HFFc6 (cell line): ENCODE data around the gene TRMT2A. TPM values are rescaled to one million over a fixed set of nuclear protein-coding genes. Genes with fewer than 3 reads are reported as not detected.
"Not testable (repeated sequence)": the region's sequence is repeated elsewhere in the genome, so short reads cannot be mapped to it uniquely, and the experiment has no call there.

ENCODE experiments used
- DNase-seq: peaks from one replicate; pipeline ENCODE4 v3.0.0-alpha.2; 2018
- H3K27ac Mint-ChIP-seq: 2 replicates; pipeline ENCODE4 v1.8.0; 2020; ENCODE audit warnings: mild to moderate bottlenecking, mixed read lengths
- H3K27me3 Mint-ChIP-seq: 2 replicates; pipeline ENCODE4 v1.8.0; 2021; ENCODE audit warnings: mild to moderate bottlenecking, moderate library complexity, mixed read lengths; ENCODE audit not compliant: insufficient read depth
- H3K36me3 Mint-ChIP-seq: 2 replicates; pipeline ENCODE4 v1.8.0; 2021; ENCODE audit warnings: low read depth, mixed read lengths
- H3K4me1 Mint-ChIP-seq: 2 replicates; pipeline ENCODE4 v1.8.0; 2020; ENCODE audit warnings: low read depth, mixed read lengths
- H3K4me3 Mint-ChIP-seq: 2 replicates; pipeline ENCODE4 v1.8.0; 2020; ENCODE audit warnings: mild to moderate bottlenecking, moderate library complexity, mixed read lengths
- H3K9me3 Mint-ChIP-seq: 2 replicates; pipeline ENCODE4 v1.8.0; 2020; ENCODE audit warnings: mild to moderate bottlenecking, mixed read lengths
- total RNA-seq, 6 experiments: library from RNA; stranded (reverse); fragmentation: NEBNext Ultra II Directional; extraction: Animal tissue kit (Norgen Biotek cat#: 25700); gene quantifications; 2 replicates in 1 of 6; 3 replicates in 5 of 6; pipeline ENCODE4 v1.2.3, GENCODE V29; 2021
- TF ChIP-seq, protein P1 (sequence below): fragments of 200-600 bp; sonication (generic); IDR thresholded peaks from 2 replicates; pipeline ENCODE4 v1.5.0; 2021; ENCODE audit warnings: antibody characterized with exemption, mild to moderate bottlenecking

TRMT2A gene
- total RNA-seq, 6 experiments from 2014 or later: 31.1 to 44.9 (median 38.5) TPM

DNA sequence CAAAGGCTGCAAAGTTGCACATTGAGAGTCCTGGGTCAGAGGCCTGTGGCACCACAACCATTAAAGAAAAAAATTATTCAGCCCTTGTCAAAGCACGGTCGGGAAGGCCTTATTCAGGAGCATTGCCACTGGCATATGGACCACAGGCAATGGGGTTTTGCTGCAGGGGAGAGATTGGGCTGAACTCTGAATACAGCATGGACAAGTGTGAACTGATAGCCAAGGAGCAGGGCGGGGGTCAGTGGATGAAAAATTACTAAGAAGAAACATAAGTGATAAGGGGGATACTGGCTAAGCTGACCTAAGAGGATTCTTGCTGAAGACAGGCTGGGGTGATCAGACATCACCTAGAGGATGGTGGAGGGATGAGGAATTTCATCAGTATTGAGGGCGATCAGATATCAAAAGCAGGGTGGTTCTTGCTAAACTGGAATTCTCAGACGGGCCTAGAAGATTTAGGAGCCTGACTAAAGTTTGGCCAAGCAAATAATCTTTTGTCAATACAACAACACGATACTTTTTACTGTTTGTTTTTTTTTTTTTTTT, 40.3 kb downstream of the TRMT2A start:
- H3K9me3 Mint-ChIP-seq: no peaks in the 10 kb centered on the region
- no peak overlapping the region for H3K4me3 Mint-ChIP-seq
- peaks cover 15% of the 10 kb centered on the region for H3K4me1 Mint-ChIP-seq
- H3K36me3 Mint-ChIP-seq: peaks cover 3% of the 10 kb centered on the region; the same call in 1 of the 2 replicates
- H3K27ac Mint-ChIP-seq: no peak overlapping the region
- TF ChIP-seq, protein P1, sequence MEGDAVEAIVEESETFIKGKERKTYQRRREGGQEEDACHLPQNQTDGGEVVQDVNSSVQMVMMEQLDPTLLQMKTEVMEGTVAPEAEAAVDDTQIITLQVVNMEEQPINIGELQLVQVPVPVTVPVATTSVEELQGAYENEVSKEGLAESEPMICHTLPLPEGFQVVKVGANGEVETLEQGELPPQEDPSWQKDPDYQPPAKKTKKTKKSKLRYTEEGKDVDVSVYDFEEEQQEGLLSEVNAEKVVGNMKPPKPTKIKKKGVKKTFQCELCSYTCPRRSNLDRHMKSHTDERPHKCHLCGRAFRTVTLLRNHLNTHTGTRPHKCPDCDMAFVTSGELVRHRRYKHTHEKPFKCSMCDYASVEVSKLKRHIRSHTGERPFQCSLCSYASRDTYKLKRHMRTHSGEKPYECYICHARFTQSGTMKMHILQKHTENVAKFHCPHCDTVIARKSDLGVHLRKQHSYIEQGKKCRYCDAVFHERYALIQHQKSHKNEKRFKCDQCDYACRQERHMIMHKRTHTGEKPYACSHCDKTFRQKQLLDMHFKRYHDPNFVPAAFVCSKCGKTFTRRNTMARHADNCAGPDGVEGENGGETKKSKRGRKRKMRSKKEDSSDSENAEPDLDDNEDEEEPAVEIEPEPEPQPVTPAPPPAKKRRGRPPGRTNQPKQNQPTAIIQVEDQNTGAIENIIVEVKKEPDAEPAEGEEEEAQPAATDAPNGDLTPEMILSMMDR: no peak
- DNase-seq: no peak
- H3K27me3 Mint-ChIP-seq: peaks cover 3% of the 10 kb centered on the region; the same call in 1 of the 2 replicates

DNA sequence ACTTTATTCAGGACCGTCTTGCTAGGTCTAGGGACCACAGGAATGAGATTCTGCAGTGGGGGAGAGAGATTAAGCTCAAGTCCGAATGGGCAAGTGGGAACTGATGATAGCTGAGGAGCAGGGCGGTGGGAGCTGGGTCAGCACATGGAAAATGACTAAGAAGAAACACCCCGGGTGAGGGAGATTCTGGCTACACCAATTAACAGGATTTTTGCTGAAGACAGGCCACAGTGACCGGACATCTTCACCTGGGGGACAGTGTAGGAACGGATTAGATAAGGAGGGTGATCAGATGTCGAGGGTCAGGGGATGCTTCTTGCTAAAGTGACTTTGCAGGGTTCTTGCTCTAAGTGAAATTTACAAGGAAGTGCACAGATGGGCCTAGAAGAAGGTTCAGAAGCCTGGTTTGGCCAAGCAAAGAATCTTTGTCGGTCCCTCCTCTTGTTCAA, 45.5 kb downstream of the TRMT2A start:
- Mint-ChIP-seq H3K27ac (no peak overlapping the region), H3K4me1 (no peaks in the 10 kb centered on the region), H3K36me3 (no peaks in the 10 kb centered on the region), H3K9me3 (no peaks in the 10 kb centered on the region), H3K4me3 (no peak overlapping the region), H3K27me3 (peaks cover 7% of the 10 kb centered on the region; the same call in 1 of the 2 replicates)
- no peak for DNase-seq
- TF ChIP-seq, protein P1: no peak

DNA sequence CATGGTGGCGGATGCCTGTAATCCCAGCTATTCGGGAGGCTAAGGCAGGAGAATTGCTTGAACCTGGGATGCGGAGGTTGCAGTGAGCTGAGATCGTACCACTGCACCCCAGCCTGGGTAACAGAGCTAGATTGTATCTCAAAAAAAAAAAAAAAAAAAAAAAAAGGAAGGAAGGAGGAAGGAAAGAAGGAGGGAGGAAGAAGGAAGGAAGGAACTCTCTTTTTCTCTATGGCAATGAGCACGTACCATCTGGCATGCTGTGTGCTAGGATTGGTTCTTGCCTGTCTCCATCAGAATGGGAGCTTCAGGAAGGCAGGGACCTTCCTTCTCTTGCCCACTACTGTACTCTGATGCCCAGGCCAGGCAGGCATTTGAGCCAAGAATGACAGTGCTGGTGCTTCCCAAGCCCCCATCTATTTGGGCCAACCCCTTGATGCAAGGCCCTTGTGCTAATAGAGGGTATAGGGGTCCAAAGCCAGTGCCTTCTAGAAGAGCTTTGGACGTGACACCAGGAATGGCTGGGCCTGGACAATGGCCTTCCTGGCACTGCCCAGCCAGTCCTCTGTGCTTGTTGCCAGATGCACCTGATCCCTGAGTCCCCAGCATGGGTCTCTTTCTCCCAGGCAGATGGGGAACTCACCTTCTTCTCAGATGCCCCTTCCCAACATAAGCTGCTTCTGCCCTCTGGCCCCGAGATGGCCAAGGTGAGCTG, 47.5 kb downstream of the TRMT2A start:
- Mint-ChIP-seq H3K27me3 (peaks cover 7% of the 10 kb centered on the region; the same call in 1 of the 2 replicates), H3K36me3 (no peaks in the 10 kb centered on the region), H3K4me3 (no peak overlapping the region), H3K27ac (no peak overlapping the region), H3K9me3 (no peaks in the 10 kb centered on the region), H3K4me1 (no peaks in the 10 kb centered on the region)
- no peak for DNase-seq
- TF ChIP-seq, protein P1: no peak

DNA sequence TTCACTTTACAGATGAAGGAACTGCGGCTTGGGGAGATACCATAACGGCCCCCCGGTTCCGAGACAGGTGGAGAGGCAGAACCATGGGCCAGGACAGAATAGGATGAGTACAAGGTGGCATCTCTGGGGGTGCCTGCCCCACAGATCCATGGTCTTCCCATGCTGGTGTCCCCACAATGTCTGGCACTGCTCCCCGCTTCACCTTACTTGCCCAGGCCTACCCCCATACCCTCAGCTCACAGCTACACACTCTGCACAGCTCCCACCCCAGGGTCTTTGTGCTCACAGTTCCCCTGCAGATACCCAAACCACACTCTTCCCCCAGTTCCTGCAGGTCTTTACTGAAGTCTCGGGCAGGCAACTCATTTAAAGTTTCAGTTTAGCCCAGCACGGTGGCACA, 48.4 kb downstream of the TRMT2A start:
- Mint-ChIP-seq H3K27me3 (peaks cover 7% of the 10 kb centered on the region; the same call in 1 of the 2 replicates), H3K27ac (no peak overlapping the region), H3K9me3 (no peaks in the 10 kb centered on the region), H3K4me3 (no peak overlapping the region), H3K36me3 (no peaks in the 10 kb centered on the region), H3K4me1 (no peaks in the 10 kb centered on the region)
- TF ChIP-seq, protein P1: no peak
- no peak for DNase-seq

DNA sequence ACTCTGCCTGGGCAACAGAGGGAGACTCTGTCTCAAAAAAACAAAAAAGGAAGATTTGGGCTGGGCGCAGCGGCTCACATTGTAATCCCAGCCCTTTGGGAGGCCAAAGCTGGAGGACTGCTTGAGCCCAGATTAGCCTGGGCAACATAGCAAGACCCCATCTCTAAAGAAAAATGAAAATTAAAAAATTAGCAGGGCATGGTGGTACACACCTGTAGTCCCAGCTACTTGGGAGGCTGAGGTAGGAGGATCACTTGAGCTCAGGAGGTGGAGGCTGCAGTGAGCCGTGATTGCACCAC, 49.7 kb downstream of the TRMT2A start:
- not testable (repeated sequence) for H3K9me3 Mint-ChIP-seq, H3K4me3 Mint-ChIP-seq, H3K27ac Mint-ChIP-seq, DNase-seq, H3K36me3 Mint-ChIP-seq, H3K27me3 Mint-ChIP-seq, H3K4me1 Mint-ChIP-seq

DNA sequence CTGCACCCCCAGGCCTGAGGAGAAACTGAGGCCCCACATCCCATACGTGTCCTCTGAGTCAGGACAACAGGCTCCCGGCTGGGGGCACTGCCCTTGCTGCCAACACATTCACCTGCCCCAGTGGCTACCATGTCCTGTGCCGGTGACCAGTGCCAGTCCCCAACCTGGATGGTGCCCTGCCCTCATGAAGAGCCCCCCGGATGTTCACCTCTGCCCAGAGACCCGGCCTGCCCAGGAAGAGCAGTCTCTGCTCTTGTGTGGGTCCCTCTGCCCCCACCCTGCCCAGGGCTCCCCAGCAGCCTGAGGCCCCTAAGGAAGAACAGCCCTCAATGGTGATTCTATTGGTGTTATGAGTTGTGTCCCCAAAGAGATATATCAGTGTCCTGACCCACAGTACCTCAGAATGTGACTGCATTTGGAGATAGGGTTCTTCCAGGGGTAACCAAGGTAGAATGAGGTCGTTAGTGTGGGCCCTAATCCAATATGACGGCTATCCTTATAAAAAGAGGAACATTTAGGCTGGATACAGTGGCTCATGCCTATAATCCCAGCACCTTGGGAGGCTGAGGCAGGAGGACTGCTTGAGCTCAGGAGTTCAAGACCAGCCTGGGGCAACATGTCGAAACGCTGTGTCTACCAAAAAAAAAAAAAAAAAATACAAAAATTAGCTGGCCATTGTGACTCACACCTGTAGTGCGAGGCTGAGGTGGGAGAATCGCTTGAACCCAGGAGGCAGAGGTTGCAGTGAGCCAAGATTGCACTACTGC, 50.2 kb downstream of the TRMT2A start:
- Mint-ChIP-seq H3K27me3 (peaks cover 9% of the 10 kb centered on the region), H3K9me3 (no peaks in the 10 kb centered on the region), H3K4me3 (no peak overlapping the region), H3K4me1 (peaks cover 12% of the 10 kb centered on the region), H3K36me3 (peaks cover 9% of the 10 kb centered on the region), H3K27ac (no peak overlapping the region)
- no peak for DNase-seq
- TF ChIP-seq, protein P1: no peak
